ENCODE measurements around the gene CENPM.

CENPM gene

GRCh38 chr22:41892721-41893120 lies 54.2 kb downstream of the CENPM start:
- DNase-seq, result no peak

GRCh38 chr22:41891407-41891806 lies 55.5 kb downstream of the CENPM start:
- no peak for DNase-seq

Data from NCI-H774 (cell line).